Liver (tissue), 3 donors: ENCODE results near the gene GLUD1.
"Not testable (repeated sequence)": the region's sequence is repeated elsewhere in the genome, so short reads cannot be mapped to it uniquely, and the experiment has no call there.

ENCODE experiments used
- ATF3 ChIP-seq: IDR thresholded peaks from 2 replicates; pipeline ENCODE4 v1.6.1; 2016; ENCODE audit warnings: antibody characterized with exemption
- CTCF ChIP-seq: fragments of 150-350 bp; IDR thresholded peaks from 2 replicates; pipeline ENCODE4 v1.5.1; 2017; ENCODE audit warnings: improper control_type of control experiment, low read depth, low read length; ENCODE audit not compliant: missing input control
- EGR1 ChIP-seq, 2 donors: IDR thresholded peaks; 2 replicates each; pipeline ENCODE4 v1.6.1; 2016 to 2018; ENCODE audit warnings: antibody characterized with exemption in 2 of 2, low read depth in 2 of 2
- FOXA1 ChIP-seq: IDR thresholded peaks from 2 replicates; pipeline ENCODE4 v1.6.1; 2016; ENCODE audit warnings: antibody characterized with exemption
- GABPA ChIP-seq, 2 donors: IDR thresholded peaks in 1 of 2; conservative IDR thresholded peaks in 1 of 2; 2 replicates each; pipeline ENCODE4 v1.6.1; 2016; ENCODE audit warnings: antibody characterized with exemption in 2 of 2, mild to moderate bottlenecking in 1 of 2, moderate library complexity in 1 of 2
- MAX ChIP-seq: IDR thresholded peaks from 2 replicates; pipeline ENCODE4 v1.6.1; 2016; ENCODE audit warnings: antibody characterized with exemption
- RAD21 ChIP-seq, 2 donors: IDR thresholded peaks; 2 replicates each; pipeline ENCODE4 v1.6.1; 2016; ENCODE audit warnings: antibody characterized with exemption in 2 of 2, mild to moderate bottlenecking in 2 of 2
- REST ChIP-seq: IDR thresholded peaks from 2 replicates; pipeline ENCODE4 v1.6.1; 2016; ENCODE audit warnings: antibody characterized with exemption, mild to moderate bottlenecking
- TAF1 ChIP-seq: conservative IDR thresholded peaks from 2 replicates; pipeline ENCODE4 v1.6.1; 2016; ENCODE audit warnings: antibody characterized with exemption, mild to moderate bottlenecking
- donor health status: healthy.
- donor health status: healthy.

- not testable (repeated sequence) for TF ChIP-seq MAX; REST; CTCF; ATF3; FOXA1; TAF1; EGR1 (IDR thresholded peaks at IDR 0.05; ENCODE audit: low read depth in 2 of 2); GABPA (IDR thresholded peaks at IDR 0.05 in 1 of 2, conservative IDR thresholded peaks at IDR 0.05 in 1 of 2); RAD21 (IDR thresholded peaks at IDR 0.05)
These were observed 12.4 kb downstream of the GLUD1 start for GRCh38 chr10:87082219-87082618.
